MM.1S (cell line): ENCODE data around the gene EIF3M.

Source experiments
- EZH2phosphoT487 ChIP-seq: fragments of 300-600 bp; sonication (generic); IDR thresholded peaks from 2 replicates; pipeline ENCODE4 v1.6.1; 2018; ENCODE audit warnings: antibody characterized with exemption, low read length
- TF ChIP-seq, protein P1 (sequence below): fragments of 300-600 bp; sonication (generic); IDR thresholded peaks from 2 replicates; pipeline ENCODE4 v1.5.1; 2016; ENCODE audit warnings: antibody characterized with exemption, low read length, mixed read lengths

GRCh38 chr11:32576456-32576855 lies 7.2 kb upstream of the EIF3M start:
- TF ChIP-seq, protein P1, sequence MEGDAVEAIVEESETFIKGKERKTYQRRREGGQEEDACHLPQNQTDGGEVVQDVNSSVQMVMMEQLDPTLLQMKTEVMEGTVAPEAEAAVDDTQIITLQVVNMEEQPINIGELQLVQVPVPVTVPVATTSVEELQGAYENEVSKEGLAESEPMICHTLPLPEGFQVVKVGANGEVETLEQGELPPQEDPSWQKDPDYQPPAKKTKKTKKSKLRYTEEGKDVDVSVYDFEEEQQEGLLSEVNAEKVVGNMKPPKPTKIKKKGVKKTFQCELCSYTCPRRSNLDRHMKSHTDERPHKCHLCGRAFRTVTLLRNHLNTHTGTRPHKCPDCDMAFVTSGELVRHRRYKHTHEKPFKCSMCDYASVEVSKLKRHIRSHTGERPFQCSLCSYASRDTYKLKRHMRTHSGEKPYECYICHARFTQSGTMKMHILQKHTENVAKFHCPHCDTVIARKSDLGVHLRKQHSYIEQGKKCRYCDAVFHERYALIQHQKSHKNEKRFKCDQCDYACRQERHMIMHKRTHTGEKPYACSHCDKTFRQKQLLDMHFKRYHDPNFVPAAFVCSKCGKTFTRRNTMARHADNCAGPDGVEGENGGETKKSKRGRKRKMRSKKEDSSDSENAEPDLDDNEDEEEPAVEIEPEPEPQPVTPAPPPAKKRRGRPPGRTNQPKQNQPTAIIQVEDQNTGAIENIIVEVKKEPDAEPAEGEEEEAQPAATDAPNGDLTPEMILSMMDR: no peak
- no peak for TF ChIP-seq EZH2phosphoT487
